ENCODE data around the gene NOTCH3.

DNA sequence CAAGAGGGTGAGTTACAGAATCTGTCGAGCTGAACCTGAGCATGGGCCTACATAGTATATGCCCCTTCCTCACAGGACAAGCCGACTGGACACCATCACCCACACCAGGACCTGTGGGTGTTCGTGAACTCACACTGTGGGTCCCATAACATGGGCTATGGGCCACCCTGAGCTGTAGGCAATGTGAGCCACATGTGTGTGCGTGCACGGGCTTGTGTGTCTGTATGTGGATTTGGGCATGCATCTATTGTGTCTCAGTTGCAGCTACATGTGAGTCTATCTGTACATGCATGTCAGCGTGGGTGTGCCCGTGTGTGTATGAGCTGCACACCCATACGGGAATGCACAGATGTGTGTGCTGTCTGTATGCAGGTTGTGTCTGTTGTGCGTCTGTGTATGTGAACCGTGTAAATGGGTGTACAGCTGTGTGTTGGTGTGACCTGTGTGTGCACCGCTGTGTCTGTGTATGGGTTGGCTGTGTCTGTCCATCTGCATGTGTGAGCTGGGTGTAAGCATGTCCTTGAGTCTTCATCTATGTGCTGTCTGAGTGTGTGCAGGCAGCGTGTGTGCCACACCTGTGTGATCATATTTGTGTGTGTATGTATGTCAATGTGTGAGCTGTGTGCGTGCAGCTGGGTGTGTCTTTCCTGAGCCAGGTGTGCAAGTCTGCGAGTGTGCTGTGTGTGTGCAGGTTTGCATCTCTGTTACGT lies 1.7 kb downstream of the NOTCH3 start:
- TF ChIP-seq, protein P1, sequence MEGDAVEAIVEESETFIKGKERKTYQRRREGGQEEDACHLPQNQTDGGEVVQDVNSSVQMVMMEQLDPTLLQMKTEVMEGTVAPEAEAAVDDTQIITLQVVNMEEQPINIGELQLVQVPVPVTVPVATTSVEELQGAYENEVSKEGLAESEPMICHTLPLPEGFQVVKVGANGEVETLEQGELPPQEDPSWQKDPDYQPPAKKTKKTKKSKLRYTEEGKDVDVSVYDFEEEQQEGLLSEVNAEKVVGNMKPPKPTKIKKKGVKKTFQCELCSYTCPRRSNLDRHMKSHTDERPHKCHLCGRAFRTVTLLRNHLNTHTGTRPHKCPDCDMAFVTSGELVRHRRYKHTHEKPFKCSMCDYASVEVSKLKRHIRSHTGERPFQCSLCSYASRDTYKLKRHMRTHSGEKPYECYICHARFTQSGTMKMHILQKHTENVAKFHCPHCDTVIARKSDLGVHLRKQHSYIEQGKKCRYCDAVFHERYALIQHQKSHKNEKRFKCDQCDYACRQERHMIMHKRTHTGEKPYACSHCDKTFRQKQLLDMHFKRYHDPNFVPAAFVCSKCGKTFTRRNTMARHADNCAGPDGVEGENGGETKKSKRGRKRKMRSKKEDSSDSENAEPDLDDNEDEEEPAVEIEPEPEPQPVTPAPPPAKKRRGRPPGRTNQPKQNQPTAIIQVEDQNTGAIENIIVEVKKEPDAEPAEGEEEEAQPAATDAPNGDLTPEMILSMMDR (IDR thresholded peaks at IDR 0.05; ENCODE audit: low read length) = no peak
- no peak for TF ChIP-seq EZH2 (IDR thresholded peaks at IDR 0.05; ENCODE audit: borderline replicate concordance, low read length)
